ENCODE data around the gene NCAM1.

- TF ChIP-seq, protein P1, sequence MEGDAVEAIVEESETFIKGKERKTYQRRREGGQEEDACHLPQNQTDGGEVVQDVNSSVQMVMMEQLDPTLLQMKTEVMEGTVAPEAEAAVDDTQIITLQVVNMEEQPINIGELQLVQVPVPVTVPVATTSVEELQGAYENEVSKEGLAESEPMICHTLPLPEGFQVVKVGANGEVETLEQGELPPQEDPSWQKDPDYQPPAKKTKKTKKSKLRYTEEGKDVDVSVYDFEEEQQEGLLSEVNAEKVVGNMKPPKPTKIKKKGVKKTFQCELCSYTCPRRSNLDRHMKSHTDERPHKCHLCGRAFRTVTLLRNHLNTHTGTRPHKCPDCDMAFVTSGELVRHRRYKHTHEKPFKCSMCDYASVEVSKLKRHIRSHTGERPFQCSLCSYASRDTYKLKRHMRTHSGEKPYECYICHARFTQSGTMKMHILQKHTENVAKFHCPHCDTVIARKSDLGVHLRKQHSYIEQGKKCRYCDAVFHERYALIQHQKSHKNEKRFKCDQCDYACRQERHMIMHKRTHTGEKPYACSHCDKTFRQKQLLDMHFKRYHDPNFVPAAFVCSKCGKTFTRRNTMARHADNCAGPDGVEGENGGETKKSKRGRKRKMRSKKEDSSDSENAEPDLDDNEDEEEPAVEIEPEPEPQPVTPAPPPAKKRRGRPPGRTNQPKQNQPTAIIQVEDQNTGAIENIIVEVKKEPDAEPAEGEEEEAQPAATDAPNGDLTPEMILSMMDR (IDR thresholded peaks at IDR 0.05), result no peak
- no peak for TF ChIP-seq EP300 (IDR thresholded peaks at IDR 0.05)
These were observed 10.6 kb downstream of the NCAM1 start for GRCh38 chr11:112971827-112972226.

Measured in sigmoid colon (tissue), 4 donors.